ENCODE data around the gene CNTROB.

Gene CNTROB

GRCh38 chr17:7903154-7904103 lies 28.6 kb upstream of the CNTROB start:
- DNase-seq, result no peak

DNA sequence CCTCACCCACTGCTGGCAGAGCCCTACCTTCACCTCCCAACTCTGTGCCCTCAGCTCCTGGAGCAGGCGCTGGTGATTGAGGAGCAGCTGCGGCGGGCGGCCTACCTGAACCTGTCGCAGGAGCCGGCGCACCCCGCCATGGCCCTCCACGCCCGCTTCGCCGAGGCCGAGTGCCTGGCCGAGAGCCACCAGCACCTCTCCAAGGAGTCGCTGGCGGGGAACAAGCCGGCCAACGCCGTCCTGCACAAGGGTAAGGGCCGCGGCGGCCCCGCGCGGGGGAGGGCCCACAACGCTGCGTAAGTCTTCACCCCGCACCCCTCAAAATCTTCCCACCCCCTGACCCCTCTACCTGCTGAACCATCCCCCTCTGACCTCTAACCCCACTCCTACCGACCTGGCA lies 22.9 kb upstream of the CNTROB start:
- DNase-seq, result no peak

- DNase-seq, result no peak
These were observed 21.7 kb upstream of the CNTROB start for GRCh38 chr17:7910281-7910680.

DNA sequence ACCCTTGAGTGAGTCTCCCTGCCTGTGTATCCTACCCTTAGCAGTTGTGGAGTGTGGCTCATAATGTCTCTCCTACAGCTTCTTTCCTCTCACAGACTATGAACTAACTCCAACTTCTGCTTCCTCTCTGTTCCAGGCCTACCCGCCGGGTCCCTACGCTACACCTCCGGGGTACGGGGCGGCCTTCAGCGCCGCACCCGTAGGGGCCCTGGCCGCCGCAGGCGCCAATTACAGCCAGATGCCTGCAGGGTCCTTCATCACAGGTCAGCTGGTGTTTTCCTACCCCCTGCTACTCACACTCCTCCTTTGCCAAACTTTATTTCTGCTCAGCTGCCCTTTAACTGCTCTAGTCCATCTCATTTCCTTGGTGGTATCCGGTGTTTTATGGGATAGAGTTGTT lies 21.3 kb upstream of the CNTROB start:
- no peak for DNase-seq

DNA sequence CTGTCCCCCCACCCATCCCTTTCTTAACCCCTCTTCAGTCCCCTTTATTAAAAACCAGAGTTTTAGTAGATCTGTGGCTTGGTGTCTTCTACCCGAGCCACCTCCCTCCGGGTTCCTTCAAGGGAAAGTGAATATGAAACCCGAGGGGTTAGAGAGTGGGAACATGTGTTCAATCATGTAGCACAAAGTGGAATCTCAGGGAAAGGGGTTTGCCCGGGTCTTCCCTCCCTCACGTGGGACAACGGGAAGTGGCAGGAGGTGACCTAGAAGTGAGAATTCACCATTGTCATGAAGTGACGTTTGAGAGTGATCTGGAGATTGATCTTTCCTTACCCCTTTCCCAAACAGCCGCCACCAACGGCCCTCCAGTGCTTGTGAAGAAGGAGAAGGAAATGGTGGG lies 20.9 kb upstream of the CNTROB start:
- no peak for DNase-seq

GRCh38 chr17:7912927-7913524 lies 19.0 kb upstream of the CNTROB start:
- DNase-seq, result peak; percentile 72

DNA sequence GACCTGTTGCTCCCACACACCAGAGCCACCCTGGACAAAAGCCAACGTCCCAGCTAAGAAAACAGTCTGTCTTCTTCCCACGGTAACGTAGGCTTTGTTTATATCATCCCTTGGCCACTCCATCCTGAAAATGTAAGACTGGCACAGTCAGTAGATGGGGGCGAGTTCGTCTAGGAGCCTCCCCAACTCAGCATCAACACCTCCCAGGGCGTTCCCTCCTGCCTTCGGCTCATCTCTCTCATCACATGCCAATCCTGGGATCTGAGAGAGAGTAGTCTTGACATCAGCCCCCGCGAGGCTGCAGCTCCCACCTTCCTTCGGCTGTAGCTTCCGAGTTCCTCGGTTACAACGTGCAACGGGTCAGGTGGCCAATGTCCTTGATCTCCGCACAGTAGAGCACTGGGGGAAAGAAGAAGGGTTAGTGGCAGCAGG lies 16.8 kb upstream of the CNTROB start:
- no peak for DNase-seq

GRCh38 chr17:7915611-7916384 lies 16.2 kb upstream of the CNTROB start, which contains the start of gene RNF227:
Gene RNF227, minus strand, starts transcription at chr17:7916289. Its CDS starts 94 bp downstream, at chr17:7916195.
- DNase-seq, result peak; percentile 98

DNA sequence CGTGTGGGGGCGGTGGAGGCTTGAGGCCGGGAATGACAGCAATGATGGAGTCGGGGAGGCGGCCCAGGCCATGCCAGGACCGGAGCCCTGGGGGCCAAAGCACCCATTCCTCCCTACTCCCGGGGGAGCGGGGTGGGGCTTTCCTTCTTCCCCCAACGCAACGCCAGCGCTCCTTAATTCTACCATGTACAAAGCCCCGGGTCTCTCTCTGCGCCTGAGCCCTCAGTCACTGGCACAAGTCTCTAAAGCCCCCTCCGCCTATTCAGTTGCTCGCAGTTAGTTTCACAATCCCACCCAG lies 15.7 kb upstream of the CNTROB start:
- no peak for DNase-seq

GRCh38 chr17:7916808-7917207 lies 15.2 kb upstream of the CNTROB start:
- peak; percentile 31 for DNase-seq

GRCh38 chr17:7922269-7922844 lies 9.6 kb upstream of the CNTROB start:
- no peak for DNase-seq

DNA sequence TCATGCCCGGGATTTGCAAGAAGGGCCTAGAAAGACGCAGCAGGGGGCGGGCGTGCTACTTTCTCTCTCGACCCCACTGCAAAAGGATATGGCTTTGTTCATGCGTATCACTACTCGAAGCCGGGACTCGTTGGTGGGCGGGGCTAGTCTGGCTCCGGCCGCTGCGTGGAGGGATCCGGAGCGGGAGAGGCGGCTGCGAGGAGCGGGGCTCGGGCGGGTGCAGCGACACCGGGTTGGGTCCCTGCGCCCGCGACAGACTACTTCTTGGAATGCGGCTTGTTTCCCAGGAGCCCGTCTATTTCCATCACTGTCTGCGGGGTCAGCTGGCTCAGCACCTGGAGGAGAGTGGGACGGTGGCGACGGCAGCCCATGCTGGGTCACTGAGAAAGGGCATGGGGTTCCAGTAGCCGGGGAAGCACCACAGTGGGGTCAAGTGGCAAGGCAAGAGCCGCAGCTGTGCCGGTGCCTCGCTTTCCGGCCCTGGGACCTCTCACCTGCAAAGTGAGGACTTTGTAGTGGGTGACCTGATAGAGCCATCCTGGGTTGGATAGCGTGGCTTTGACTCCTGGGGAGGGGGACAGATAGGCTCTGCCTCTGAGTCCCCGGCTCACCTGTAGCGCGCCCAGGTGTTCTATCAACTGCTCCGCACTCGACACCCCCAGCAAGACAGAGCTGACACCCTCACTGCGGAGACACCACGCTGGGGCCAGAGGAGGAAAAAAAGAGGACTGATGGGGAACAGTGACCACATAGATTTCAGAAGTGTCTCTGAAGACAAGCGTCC lies 9.0 kb upstream of the CNTROB start:
- peak; percentile 85 for DNase-seq

DNA sequence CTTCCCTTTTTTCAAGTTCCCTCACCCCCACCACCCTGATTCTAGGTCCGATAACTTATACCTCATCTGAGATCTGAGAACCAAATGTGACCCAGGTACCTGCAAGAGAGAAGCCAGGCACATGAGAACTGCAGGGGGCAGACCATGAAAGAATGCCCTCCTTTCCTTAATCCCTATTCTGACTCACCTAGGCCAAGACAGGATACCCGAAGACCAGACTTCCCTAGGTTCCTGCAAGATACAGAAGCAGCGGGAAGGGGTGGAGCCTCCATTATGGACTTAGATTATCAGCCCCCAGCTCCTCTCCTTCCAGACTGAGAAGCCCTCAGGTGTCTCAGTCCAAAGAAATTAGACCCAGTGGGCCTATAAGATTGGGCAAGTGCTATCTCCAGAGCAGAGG lies 4.4 kb upstream of the CNTROB start:
- DNase-seq, result no peak

DNA sequence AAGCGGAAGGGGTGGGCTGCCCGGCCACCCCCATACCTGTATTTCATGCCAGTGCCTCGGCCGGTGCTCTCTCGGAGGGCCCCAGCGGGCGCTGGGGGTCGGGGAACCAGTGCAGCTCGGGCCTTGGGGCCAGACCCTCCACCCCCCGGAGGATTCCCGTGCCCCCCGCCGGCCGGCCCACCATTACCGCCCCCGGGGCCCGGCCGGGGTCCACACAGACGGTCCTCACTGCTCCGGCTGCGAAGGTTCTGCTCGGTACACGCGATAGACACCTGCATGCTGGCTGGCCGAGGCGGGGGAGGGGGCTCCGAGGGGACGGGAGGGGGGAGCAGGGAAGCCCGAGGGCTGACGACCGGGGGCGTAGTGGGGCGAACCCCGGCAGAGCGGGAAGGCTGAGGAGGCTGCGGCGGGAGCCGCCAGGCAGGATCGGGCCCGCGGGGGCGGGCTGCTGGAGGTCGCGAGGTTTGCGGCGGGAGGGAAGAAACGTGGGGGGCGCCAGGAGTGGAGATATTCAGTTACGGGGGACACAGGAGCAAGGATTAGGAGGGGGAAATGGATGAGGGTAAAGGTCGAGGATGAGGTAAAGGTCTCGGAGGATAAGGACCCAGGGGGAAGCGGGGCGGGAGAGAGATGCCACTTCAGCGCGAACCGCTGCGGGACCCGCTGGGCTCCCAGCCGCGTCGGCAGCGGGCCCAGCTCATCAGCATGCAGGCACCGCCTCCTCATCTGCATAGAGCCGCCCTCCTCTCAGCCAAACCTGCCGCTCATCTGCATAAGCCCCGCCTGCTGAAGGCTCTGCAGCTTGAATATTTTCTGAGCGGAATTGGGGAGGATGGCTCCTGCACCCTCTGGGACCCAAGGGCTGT lies 2.6 kb upstream of the CNTROB start, which contains the start of gene KCNAB3:
Gene KCNAB3, minus strand, starts transcription at position 699 of the 866 bp plus-strand sequence. Its CDS starts 421 bp downstream, at position 278.
- peak; percentile 71 for DNase-seq

DNA sequence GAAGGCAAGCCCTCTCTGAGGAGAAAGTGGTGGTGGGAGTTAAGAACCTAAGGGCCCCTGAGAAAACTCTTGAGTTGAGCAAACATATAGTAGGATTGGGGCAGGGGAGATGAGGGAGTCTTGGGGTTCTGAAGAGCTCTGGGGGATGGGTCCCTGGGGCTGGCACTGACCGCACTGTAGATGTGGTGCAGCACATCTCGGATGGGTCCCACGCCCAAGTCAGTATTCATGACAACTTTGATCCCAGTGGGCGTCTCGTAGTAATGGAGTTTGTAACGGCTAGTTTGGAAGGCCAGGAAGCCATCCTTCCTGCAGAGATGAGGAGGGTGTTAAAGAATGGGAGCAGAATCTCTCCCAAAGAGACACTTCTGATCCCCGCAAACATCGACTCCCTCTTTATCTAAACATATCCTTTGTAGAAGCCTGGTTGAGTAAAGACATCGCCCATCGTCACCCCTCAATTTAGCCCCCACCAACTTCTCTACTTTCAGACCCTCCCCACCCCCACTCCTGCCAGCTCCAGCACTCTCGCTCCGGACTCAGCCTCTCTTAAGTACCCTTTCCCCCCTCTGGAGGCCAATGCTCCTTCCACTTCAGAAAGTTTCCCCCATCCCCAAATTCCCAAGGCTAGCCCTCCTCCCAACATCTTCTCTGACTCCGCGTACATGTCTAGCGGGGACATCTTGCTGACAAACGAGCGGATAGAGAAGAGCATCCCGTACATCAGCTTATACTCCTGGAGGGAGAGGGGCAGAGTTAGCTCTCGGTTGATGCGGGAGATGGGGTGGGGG lies 970 bp upstream of the CNTROB start:
- DNase-seq, result no peak

DNA sequence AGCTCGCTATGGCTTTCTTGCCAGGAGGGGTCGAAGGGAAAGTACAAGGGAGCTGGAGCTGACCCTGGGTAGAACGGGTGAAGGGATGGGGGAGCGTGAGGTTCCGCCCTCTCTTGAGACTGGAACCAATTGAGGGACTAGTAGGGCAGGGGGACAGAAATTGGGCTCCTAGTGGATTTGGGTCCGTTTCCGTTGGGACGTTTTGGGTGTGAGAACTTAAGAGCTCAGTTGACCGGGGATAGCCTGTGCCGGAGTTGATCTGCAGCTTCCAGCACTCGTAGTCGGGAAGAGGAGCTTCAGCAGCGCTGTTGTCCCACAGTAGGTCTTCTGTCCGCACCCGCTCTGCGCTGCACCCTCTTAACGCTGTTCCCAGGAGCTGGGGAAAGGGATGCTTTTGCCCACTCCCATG lies 481 bp downstream of the CNTROB start:
- no peak for DNase-seq

DNA sequence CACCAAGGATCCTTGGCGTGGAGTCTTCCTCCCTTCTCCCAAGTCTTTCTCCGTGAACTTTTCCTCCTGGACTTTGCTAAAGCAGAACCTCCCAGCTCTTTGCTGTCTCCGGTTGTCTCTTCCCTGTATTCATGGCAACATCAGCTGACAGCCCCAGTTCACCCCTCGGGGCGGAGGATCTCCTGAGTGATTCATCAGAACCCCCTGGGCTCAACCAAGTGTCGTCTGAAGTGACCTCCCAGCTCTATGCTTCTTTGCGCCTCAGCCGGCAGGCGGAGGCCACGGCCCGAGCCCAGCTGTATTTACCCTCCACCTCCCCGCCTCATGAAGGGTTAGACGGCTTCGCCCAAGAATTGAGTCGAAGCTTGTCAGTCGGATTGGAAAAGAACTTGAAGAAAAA lies 943 bp downstream of the CNTROB start:
- peak; percentile 59 for DNase-seq

- DNase-seq, result no peak
These were observed 3.9 kb downstream of the CNTROB start for GRCh38 chr17:7935859-7936258.

GRCh38 chr17:7940034-7940433 lies 8.0 kb downstream of the CNTROB start:
- no peak for DNase-seq

GRCh38 chr17:7940743-7941142 lies 8.7 kb downstream of the CNTROB start:
- DNase-seq, result no peak
